HepG2 (cell line): ENCODE measurements around the gene CNNM4. TPM values are rescaled to one million over a fixed set of nuclear protein-coding genes. Genes with fewer than 3 reads are reported as not detected.

Experiments used
- AHR ChIP-seq: IDR thresholded peaks from 2 replicates; pipeline ENCODE4 v1.6.1; 2018; ENCODE audit warnings: missing genetic modification reagents, missing compliant biosample characterization
- IKZF1 ChIP-seq: fragments of 450-650 bp; IDR thresholded peaks from 2 replicates; pipeline ENCODE4 v1.7.1; 2016
- LCORL ChIP-seq, 2 experiments: fragments of 450-650 bp in 1 of 2; sonication (generic) in 1 of 2; formaldehyde crosslinking in 1 of 2; IDR thresholded peaks; 2 replicates each; pipeline versions ENCODE4 v1.5.0 to v1.6.1; 2017 to 2020; ENCODE audit warnings: antibody characterized with exemption in 1 of 2, missing genetic modification reagents in 1 of 2
- MYPOP ChIP-seq: sonication (generic); formaldehyde crosslinking; IDR thresholded peaks from 2 replicates; pipeline ENCODE4 v1.8.1; 2023; ENCODE audit warnings: mild to moderate bottlenecking, moderate library complexity, missing genetic modification reagents
- SIN3A ChIP-seq: IDR thresholded peaks from 2 replicates; pipeline ENCODE4 v1.6.1; 2011; ENCODE audit warnings: low read depth, mild to moderate bottlenecking, control low read depth, low read length, borderline replicate concordance
- SP2 ChIP-seq: sonication (generic); formaldehyde crosslinking; IDR thresholded peaks from 2 replicates; pipeline ENCODE4 v1.5.1; 2020; ENCODE audit warnings: mild to moderate bottlenecking, missing genetic modification reagents
- TBP ChIP-seq: sonication (generic); formaldehyde crosslinking; IDR thresholded peaks from 2 replicates; pipeline ENCODE4 v1.5.0; 2020; ENCODE audit warnings: missing genetic modification reagents
- ZBTB3 ChIP-seq: sonication (generic); formaldehyde crosslinking; IDR thresholded peaks from 2 replicates; pipeline ENCODE4 v1.4.0; 2020; ENCODE audit warnings: low read depth, mild to moderate bottlenecking, moderate library complexity, missing genetic modification reagents, borderline replicate concordance
- ZBTB34 ChIP-seq: sonication (generic); formaldehyde crosslinking; IDR thresholded peaks from 2 replicates; pipeline ENCODE4 v1.8.0; 2022; ENCODE audit warnings: mild to moderate bottlenecking, missing genetic modification reagents
- ZNF121 ChIP-seq: sonication (generic); formaldehyde crosslinking; IDR thresholded peaks from 2 replicates; pipeline ENCODE4 v1.5.0; 2020; ENCODE audit warnings: mild to moderate bottlenecking, missing genetic modification reagents
- ZNF143 ChIP-seq: sonication (generic); formaldehyde crosslinking; IDR thresholded peaks from 2 replicates; pipeline ENCODE4 v1.4.0; 2020; ENCODE audit warnings: missing genetic modification reagents
- ZNF230 ChIP-seq: sonication (generic); formaldehyde crosslinking; IDR thresholded peaks from 2 replicates; pipeline ENCODE4 v1.4.0; 2020; ENCODE audit warnings: mild to moderate bottlenecking, missing genetic modification reagents
- ZNF496 ChIP-seq: sonication (generic); formaldehyde crosslinking; IDR thresholded peaks from 2 replicates; pipeline ENCODE4 v1.8.1; 2023; ENCODE audit warnings: mild to moderate bottlenecking, moderate library complexity, missing genetic modification reagents; ENCODE audit not compliant: insufficient replicate concordance
- ZNF562 ChIP-seq: sonication (generic); formaldehyde crosslinking; IDR thresholded peaks from 2 replicates; pipeline ENCODE4 v1.8.0; 2022; ENCODE audit warnings: missing genetic modification reagents, borderline replicate concordance
- polyA plus RNA-seq, 8 experiments: library from polyadenylated mRNA; depleted of rRNA in 3 of 8; stranded (reverse) in 7 of 8; unstranded in 1 of 8; fragments of >200 nt; fragmentation: Illumina TruSeq in 4 of 8; extraction: Trizol in 4 of 8; gene quantifications; 2 replicates each; pipeline versions ENCODE4 v1.2.1 to v1.2.3, GENCODE V29; 2011 to 2016; ENCODE audit warnings: low read depth in 4 of 8, missing spikeins in 1 of 8, mixed read lengths in 1 of 8; ENCODE audit not compliant: insufficient read depth in 1 of 8
- total RNA-seq, 5 experiments: library from RNA; depleted of rRNA; stranded (reverse); fragments of >200 nt; fragmentation: Illumina TruSeq; extraction: Trizol; gene quantifications; 2 replicates each; pipeline ENCODE4 v1.2.3, GENCODE V29; 2016; ENCODE audit warnings: low read depth in 1 of 5
- TF ChIP-seq, protein P1 (sequence below): sonication (generic); formaldehyde crosslinking; IDR thresholded peaks from 2 replicates; pipeline ENCODE4 v1.4.0; 2020; ENCODE audit warnings: missing genetic modification reagents
- TF ChIP-seq, protein P2 (sequence below): sonication (generic); formaldehyde crosslinking; IDR thresholded peaks from 2 replicates; pipeline ENCODE4 v1.4.0; 2020; ENCODE audit warnings: missing genetic modification reagents, borderline replicate concordance
- TF ChIP-seq, protein P3 (sequence below): sonication (generic); formaldehyde crosslinking; IDR thresholded peaks from 2 replicates; pipeline ENCODE4 v1.4.0; 2020; ENCODE audit warnings: mild to moderate bottlenecking, missing genetic modification reagents
- TF ChIP-seq, protein P4 (sequence below): sonication (generic); formaldehyde crosslinking; IDR thresholded peaks from 2 replicates; pipeline ENCODE4 v1.8.0; 2022; ENCODE audit warnings: missing genetic modification reagents, low read depth, mild to moderate bottlenecking, borderline replicate concordance

The CNNM4 gene
- total and polyA plus RNA-seq, 2 of the 13 experiments (the other 11 are each of a cell fraction or from before 2014, with no cell fraction given): 5.9 to 8.4 TPM

- TF ChIP-seq ZBTB34 (CRISPR knock-in tag) (no peak), ZBTB3 (CRISPR knock-in tag) (0 out of 2 replicates have a peak, but pooled peaks have one; percentile 17), LCORL (IDR thresholded peaks at IDR 0.05) (no peak), LCORL (CRISPR knock-in tag; IDR thresholded peaks at IDR 0.05) (no peak), ZNF562 (CRISPR knock-in tag) (no peak), SP2 (CRISPR knock-in tag) (no peak), ZNF143 (CRISPR knock-in tag) (peak; percentile 31; the same call in 1 of the 2 replicates), ZNF121 (CRISPR knock-in tag) (0 out of 2 replicates have a peak, but pooled peaks have one; percentile 12), IKZF1 (no peak), ZNF230 (CRISPR knock-in tag) (no peak), SIN3A (no peak; the same call in 1 of the 2 replicates), AHR (no peak), ZNF496 (CRISPR knock-in tag) (no peak), TBP (no peak), MYPOP (CRISPR knock-in tag) (no peak; the same call in 1 of the 2 replicates)
- TF ChIP-seq, protein P1, sequence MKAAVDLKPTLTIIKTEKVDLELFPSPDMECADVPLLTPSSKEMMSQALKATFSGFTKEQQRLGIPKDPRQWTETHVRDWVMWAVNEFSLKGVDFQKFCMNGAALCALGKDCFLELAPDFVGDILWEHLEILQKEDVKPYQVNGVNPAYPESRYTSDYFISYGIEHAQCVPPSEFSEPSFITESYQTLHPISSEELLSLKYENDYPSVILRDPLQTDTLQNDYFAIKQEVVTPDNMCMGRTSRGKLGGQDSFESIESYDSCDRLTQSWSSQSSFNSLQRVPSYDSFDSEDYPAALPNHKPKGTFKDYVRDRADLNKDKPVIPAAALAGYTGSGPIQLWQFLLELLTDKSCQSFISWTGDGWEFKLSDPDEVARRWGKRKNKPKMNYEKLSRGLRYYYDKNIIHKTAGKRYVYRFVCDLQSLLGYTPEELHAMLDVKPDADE (CRISPR knock-in tag): peak; percentile 88; the same call in 1 of the 2 replicates
- TF ChIP-seq, protein P2, sequence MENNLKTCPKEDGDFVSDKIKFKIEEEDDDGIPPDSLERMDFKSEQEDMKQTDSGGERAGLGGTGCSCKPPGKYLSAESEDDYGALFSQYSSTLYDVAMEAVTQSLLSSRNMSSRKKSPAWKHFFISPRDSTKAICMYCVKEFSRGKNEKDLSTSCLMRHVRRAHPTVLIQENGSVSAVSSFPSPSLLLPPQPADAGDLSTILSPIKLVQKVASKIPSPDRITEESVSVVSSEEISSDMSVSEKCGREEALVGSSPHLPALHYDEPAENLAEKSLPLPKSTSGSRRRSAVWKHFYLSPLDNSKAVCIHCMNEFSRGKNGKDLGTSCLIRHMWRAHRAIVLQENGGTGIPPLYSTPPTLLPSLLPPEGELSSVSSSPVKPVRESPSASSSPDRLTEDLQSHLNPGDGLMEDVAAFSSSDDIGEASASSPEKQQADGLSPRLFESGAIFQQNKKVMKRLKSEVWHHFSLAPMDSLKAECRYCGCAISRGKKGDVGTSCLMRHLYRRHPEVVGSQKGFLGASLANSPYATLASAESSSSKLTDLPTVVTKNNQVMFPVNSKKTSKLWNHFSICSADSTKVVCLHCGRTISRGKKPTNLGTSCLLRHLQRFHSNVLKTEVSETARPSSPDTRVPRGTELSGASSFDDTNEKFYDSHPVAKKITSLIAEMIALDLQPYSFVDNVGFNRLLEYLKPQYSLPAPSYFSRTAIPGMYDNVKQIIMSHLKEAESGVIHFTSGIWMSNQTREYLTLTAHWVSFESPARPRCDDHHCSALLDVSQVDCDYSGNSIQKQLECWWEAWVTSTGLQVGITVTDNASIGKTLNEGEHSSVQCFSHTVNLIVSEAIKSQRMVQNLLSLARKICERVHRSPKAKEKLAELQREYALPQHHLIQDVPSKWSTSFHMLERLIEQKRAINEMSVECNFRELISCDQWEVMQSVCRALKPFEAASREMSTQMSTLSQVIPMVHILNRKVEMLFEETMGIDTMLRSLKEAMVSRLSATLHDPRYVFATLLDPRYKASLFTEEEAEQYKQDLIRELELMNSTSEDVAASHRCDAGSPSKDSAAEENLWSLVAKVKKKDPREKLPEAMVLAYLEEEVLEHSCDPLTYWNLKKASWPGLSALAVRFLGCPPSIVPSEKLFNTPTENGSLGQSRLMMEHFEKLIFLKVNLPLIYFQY (CRISPR knock-in tag): no peak
- TF ChIP-seq, protein P3, sequence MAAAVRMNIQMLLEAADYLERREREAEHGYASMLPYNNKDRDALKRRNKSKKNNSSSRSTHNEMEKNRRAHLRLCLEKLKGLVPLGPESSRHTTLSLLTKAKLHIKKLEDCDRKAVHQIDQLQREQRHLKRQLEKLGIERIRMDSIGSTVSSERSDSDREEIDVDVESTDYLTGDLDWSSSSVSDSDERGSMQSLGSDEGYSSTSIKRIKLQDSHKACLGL (CRISPR knock-in tag): peak; percentile 67; the same call in 1 of the 2 replicates
- TF ChIP-seq, protein P4, sequence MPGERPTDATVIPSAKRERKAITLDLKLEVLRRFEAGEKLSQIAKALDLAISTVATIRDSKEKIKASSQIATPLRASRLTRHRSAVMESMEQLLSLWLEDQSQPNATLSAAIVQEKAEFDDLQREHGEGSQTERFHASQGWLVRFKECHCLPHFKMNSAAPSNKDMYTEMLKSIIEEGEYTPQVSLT (CRISPR knock-in tag): no peak
These were observed at the start of gene CNNM4 (continued) for GRCh38 chr2:96760036-96760985.
